ENCODE data around the gene MKNK2.
"Not testable (repeated sequence)": the region's sequence is repeated elsewhere in the genome, so short reads cannot be mapped to it uniquely, and the experiment has no call there.

Gene MKNK2

GRCh38 chr19:2050991-2051772 is at the start of gene MKNK2:
MKNK2 (minus strand) TSS chr19:2051244; CDS start chr19:2050851, 393 bp downstream.
- DNase-seq = peak; percentile 98

- no peak for DNase-seq
These were observed 49.6 kb upstream of the MKNK2 start for GRCh38 chr19:2100719-2101061.

GRCh38 chr19:2099937-2100718 is 49.1 kb upstream of the MKNK2 start:
- DNase-seq = no peak

GRCh38 chr19:2099054-2099501 is 48.0 kb upstream of the MKNK2 start:
- no peak for DNase-seq

GRCh38 chr19:2097886-2098327 is 46.9 kb upstream of the MKNK2 start:
- DNase-seq = no peak

GRCh38 chr19:2097203-2097885 is 46.3 kb upstream of the MKNK2 start:
- no peak for DNase-seq

GRCh38 chr19:2096480-2097202 is 45.6 kb upstream of the MKNK2 start, which contains the start of gene IZUMO4:
IZUMO4 (plus strand) TSS chr19:2096915; CDS start chr19:2096946, 31 bp downstream.
- DNase-seq = peak; percentile 99

- no peak for DNase-seq
These were observed 45.0 kb upstream of the MKNK2 start, which contains the start of gene MOB3A for GRCh38 chr19:2096034-2096479. MOB3A (minus strand) TSS chr19:2096326; CDS start chr19:2078560, 17,766 bp downstream.

GRCh38 chr19:2091926-2092525 is 41.0 kb upstream of the MKNK2 start:
- DNase-seq = not testable (repeated sequence)

- no peak for DNase-seq
These were observed 38.6 kb upstream of the MKNK2 start for GRCh38 chr19:2089727-2090053.

GRCh38 chr19:2089001-2089711 is 38.1 kb upstream of the MKNK2 start:
- DNase-seq = no peak

- no peak for DNase-seq
These were observed 36.6 kb upstream of the MKNK2 start for GRCh38 chr19:2087621-2088100.

GRCh38 chr19:2086695-2087620 is 35.9 kb upstream of the MKNK2 start:
- not testable (repeated sequence) for DNase-seq

- no peak for DNase-seq
These were observed 34.1 kb upstream of the MKNK2 start for GRCh38 chr19:2084993-2085720.

GRCh38 chr19:2083174-2083854 is 32.3 kb upstream of the MKNK2 start:
- DNase-seq = no peak

- no peak for DNase-seq
These were observed 31.1 kb upstream of the MKNK2 start for GRCh38 chr19:2081873-2082810.

- DNase-seq = no peak
These were observed 29.4 kb upstream of the MKNK2 start for GRCh38 chr19:2080336-2080988.
